ENCODE measurements around the gene CTSW.

DNA sequence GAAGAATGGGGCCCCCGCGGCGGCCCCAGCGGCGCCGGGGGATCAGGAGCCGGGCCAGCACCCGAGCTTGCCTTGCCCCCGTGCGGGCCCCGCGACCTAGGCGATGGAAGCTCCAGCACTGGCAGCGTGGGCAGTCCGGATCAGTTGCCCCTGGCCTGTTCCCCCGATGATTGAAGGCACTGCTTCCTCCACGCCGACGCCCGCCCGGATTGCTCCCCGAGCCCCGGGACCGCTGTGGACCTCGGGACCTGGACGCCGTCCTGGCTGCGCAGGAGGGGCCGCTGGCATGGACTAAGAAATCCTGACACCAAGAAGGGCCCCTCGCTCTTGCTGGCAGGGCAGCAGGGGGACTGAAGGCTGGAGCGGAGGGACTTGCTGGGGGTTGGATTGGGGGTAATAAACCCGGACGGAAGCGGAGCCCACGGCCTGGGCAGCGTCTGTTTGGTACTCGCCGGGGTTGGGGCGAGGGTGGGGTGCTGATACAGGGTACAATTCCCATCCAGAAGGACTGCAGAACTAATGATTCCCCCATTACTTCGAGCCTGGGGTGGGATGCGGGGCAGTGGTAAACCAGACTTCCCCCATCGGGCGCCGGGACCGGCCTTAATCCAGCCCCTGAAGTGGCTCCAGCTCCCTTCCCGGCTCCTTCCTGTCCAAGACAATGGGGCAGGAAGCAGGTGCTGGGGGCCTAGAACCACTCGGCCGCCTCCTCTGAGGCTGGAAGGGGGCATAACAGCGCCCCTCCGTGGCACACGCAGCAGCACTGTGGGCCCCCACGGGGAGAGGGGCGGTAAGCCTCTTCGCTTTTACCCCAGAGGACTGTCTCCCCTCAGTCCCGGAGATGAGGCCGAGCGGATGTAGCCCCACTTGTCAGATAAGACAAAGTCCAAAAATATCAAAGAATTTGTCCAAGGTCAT lies 11.8 kb downstream of the CTSW start:
- peak; percentile 8 for TF ChIP-seq POLR2A (IDR thresholded peaks at IDR 0.05; ENCODE audit: low read length)
- no peak for TF ChIP-seq GATA1 (IDR thresholded peaks at IDR 0.05; ENCODE audit: low read depth, low read length)

Measured in erythroblast (primary cell).